Astrocyte (in vitro differentiated cells and primary cell): Measurements from ENCODE around the gene UPF3A. TPM values are rescaled to one million over a fixed set of nuclear protein-coding genes. Genes with fewer than 3 reads are reported as not detected.
A peak's percentile ranks its signal among the peaks of the same experiment; 100 is the strongest.

Experiments used
- DNase-seq: peaks from one replicate; pipeline ENCODE4 v3.0.0-alpha.2; 2010; ENCODE audit warnings: low read depth
- FAIRE-seq: peaks from 2 replicates; lab custom pipeline; 2011; peaks lifted over from hg19 to GRCh38; lab: Jason Lieb, UNC
- H2AFZ ChIP-seq: 2 replicates; pipeline ENCODE4 v1.6.0; 2012; ENCODE audit warnings: low read depth, low read length, inconsistent platforms
- H3K27ac ChIP-seq: 2 replicates; pipeline ENCODE4 v1.5.1; 2011; ENCODE audit warnings: low read depth, low read length, inconsistent platforms
- H3K27me3 ChIP-seq: 2 replicates; pipeline ENCODE4 v1.6.0; 2011; ENCODE audit warnings: low read length, inconsistent platforms; ENCODE audit not compliant: insufficient read depth
- H3K36me3 ChIP-seq: 2 replicates; pipeline ENCODE4 v1.5.1; 2011; ENCODE audit warnings: low read length, inconsistent platforms; ENCODE audit not compliant: insufficient read depth
- H3K4me1 ChIP-seq: 2 replicates; pipeline ENCODE4 v1.5.1; 2011; ENCODE audit warnings: low read length, inconsistent platforms; ENCODE audit not compliant: insufficient read depth
- H3K4me2 ChIP-seq: 2 replicates; pipeline ENCODE4 v1.6.0; 2012; ENCODE audit warnings: low read length, inconsistent platforms
- H3K4me3 ChIP-seq: 2 replicates; pipeline ENCODE4 v1.5.1; 2011; ENCODE audit warnings: low read depth, mild to moderate bottlenecking, low read length, inconsistent platforms; ENCODE audit not compliant: insufficient read depth
- H3K79me2 ChIP-seq: 2 replicates; pipeline ENCODE4 v1.6.0; 2012; ENCODE audit warnings: mild to moderate bottlenecking, low read length, inconsistent platforms; ENCODE audit not compliant: insufficient read depth
- H3K9ac ChIP-seq: 2 replicates; pipeline ENCODE4 v1.6.0; 2012; ENCODE audit warnings: mild to moderate bottlenecking, low read length, inconsistent platforms
- H3K9me3 ChIP-seq: 2 replicates; pipeline ENCODE4 v1.5.1; 2012; ENCODE audit warnings: low read depth, mild to moderate bottlenecking, low read length, inconsistent platforms; ENCODE audit not compliant: insufficient read depth
- H4K20me1 ChIP-seq: 2 replicates; pipeline ENCODE4 v1.6.0; 2012; ENCODE audit warnings: low read length, inconsistent platforms; ENCODE audit not compliant: insufficient read depth
- H3K27ac Mint-ChIP-seq: one replicate; pipeline ENCODE4 v1.8.0; 2021; ENCODE audit warnings: mild to moderate bottlenecking, mixed read lengths; ENCODE audit not compliant: unreplicated experiment
- H3K27me3 Mint-ChIP-seq: one replicate; pipeline ENCODE4 v1.8.0; 2021; ENCODE audit warnings: low read depth, mixed read lengths; ENCODE audit not compliant: unreplicated experiment
- H3K36me3 Mint-ChIP-seq: one replicate; pipeline ENCODE4 v1.8.0; 2021; ENCODE audit warnings: low read depth, mixed read lengths; ENCODE audit not compliant: unreplicated experiment
- H3K4me1 Mint-ChIP-seq: one replicate; pipeline ENCODE4 v1.8.0; 2021; ENCODE audit warnings: low read depth, mixed read lengths; ENCODE audit not compliant: unreplicated experiment
- H3K4me3 Mint-ChIP-seq: one replicate; pipeline ENCODE4 v1.8.0; 2021; ENCODE audit warnings: mild to moderate bottlenecking, moderate library complexity, mixed read lengths; ENCODE audit not compliant: unreplicated experiment
- H3K9me3 Mint-ChIP-seq: one replicate; pipeline ENCODE4 v1.8.0; 2021; ENCODE audit warnings: mild to moderate bottlenecking, mixed read lengths; ENCODE audit not compliant: unreplicated experiment
- EZH2 ChIP-seq: IDR thresholded peaks from 2 replicates; pipeline ENCODE4 v1.6.1; 2012; ENCODE audit warnings: mild to moderate bottlenecking, low read length, inconsistent platforms; ENCODE audit not compliant: insufficient read depth
- total RNA-seq: library from RNA; stranded (reverse); gene quantifications from 2 replicates; pipeline ENCODE4 v1.2.1, GENCODE V29; 2021
- TF ChIP-seq, protein P1 (sequence below): IDR thresholded peaks from 2 replicates; pipeline ENCODE4 v1.5.1; 2011; ENCODE audit warnings: low read depth, mild to moderate bottlenecking, inconsistent platforms, low read length, moderate library complexity; ENCODE audit not compliant: insufficient read depth

UPF3A gene
- total RNA-seq, 1 donor from 2014 or later = 44.8 TPM

DNA sequence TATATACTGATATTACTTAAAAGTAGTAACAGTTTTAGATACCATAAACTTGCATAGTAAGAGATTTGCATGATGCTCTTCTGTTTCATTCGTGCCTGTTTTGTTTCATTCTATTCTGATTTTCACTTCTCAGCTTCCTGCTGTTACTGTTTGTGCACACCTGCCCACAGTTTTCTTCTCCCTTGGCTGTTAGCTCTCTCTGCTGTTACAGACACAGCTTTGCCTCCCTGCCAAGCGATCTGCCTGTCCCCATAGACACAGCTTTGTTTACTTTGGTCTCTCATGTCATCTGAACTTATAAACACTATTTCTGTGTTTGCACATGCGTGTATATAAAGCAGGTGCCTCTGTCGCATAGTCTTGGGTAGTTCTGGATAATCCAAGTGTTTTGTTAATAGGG is 21.4 kb upstream of the UPF3A start:
- FAIRE-seq = no peak
- H3K36me3 ChIP-seq = peaks cover 59% of the 10 kb centered on the region
- H3K27me3 ChIP-seq = no peaks in the 10 kb centered on the region
- no peak overlapping the region for H2AFZ ChIP-seq
- no peaks in the 10 kb centered on the region for H3K9me3 ChIP-seq
- Mint-ChIP-seq H3K9me3 (no peaks in the 10 kb centered on the region), H3K27ac (no peak overlapping the region), H3K4me1 (peaks cover 28% of the 10 kb centered on the region), H3K36me3 (peaks cover 27% of the 10 kb centered on the region), H3K27me3 (no peaks in the 10 kb centered on the region), H3K4me3 (no peak overlapping the region)
- no peak overlapping the region for H3K9ac ChIP-seq
- no peak overlapping the region for H3K4me3 ChIP-seq
- H3K27ac ChIP-seq = no peak overlapping the region
- no peak overlapping the region for H3K4me2 ChIP-seq
- no peak for DNase-seq
- no peak for TF ChIP-seq EZH2
- TF ChIP-seq, protein P1, sequence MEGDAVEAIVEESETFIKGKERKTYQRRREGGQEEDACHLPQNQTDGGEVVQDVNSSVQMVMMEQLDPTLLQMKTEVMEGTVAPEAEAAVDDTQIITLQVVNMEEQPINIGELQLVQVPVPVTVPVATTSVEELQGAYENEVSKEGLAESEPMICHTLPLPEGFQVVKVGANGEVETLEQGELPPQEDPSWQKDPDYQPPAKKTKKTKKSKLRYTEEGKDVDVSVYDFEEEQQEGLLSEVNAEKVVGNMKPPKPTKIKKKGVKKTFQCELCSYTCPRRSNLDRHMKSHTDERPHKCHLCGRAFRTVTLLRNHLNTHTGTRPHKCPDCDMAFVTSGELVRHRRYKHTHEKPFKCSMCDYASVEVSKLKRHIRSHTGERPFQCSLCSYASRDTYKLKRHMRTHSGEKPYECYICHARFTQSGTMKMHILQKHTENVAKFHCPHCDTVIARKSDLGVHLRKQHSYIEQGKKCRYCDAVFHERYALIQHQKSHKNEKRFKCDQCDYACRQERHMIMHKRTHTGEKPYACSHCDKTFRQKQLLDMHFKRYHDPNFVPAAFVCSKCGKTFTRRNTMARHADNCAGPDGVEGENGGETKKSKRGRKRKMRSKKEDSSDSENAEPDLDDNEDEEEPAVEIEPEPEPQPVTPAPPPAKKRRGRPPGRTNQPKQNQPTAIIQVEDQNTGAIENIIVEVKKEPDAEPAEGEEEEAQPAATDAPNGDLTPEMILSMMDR = no peak
- no peaks in the 10 kb centered on the region for H3K79me2 ChIP-seq
- peaks cover 16% of the 10 kb centered on the region for H3K4me1 ChIP-seq
- H4K20me1 ChIP-seq = no peaks in the 10 kb centered on the region

DNA sequence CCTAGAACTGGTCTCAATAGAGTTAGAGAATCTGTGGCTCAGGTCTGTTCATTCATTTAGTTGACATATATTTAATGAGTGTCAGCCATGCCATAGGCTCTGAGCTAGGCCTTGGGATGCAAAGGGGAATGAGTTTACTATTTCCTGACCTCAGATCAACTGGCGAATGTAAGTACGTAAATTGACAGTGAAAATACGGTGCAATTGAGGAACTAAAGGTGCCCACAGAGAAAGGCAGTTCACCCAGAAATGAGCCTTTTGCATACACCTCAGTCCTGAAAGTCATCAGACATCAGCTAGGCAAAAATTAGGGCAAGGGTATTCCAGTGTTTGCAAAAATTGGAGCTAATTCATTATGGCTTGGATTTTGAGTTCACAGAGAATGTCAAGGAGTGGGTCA is 20.6 kb upstream of the UPF3A start:
- TF ChIP-seq EZH2 = no peak
- TF ChIP-seq, protein P1 = no peak
- Histone ChIP-seq H3K9me3 (no peaks in the 10 kb centered on the region), H3K36me3 (peaks cover 53% of the 10 kb centered on the region), H2AFZ (no peak overlapping the region), H4K20me1 (no peaks in the 10 kb centered on the region), H3K4me3 (no peak overlapping the region), H3K4me2 (no peak overlapping the region), H3K4me1 (peaks cover 23% of the 10 kb centered on the region), H3K9ac (no peak overlapping the region), H3K27me3 (no peaks in the 10 kb centered on the region), H3K27ac (no peak overlapping the region), H3K79me2 (no peaks in the 10 kb centered on the region)
- DNase-seq (no peak), FAIRE-seq (no peak)
- Mint-ChIP-seq H3K4me1 (peaks cover 31% of the 10 kb centered on the region), H3K27me3 (no peaks in the 10 kb centered on the region), H3K36me3 (peaks cover 24% of the 10 kb centered on the region), H3K4me3 (no peak overlapping the region), H3K27ac (peak overlapping the region; percentile 48), H3K9me3 (no peaks in the 10 kb centered on the region)

GRCh38 chr13:114261328-114261965 is 20.0 kb upstream of the UPF3A start:
- DNase-seq (no peak), FAIRE-seq (no peak)
- no peaks in the 10 kb centered on the region for H3K27me3 Mint-ChIP-seq
- H3K4me1 Mint-ChIP-seq = peaks cover 31% of the 10 kb centered on the region
- Histone ChIP-seq H3K9ac (no peak overlapping the region), H4K20me1 (no peaks in the 10 kb centered on the region), H3K4me1 (peaks cover 29% of the 10 kb centered on the region), H3K79me2 (no peaks in the 10 kb centered on the region), H2AFZ (no peak overlapping the region), H3K27ac (no peak overlapping the region), H3K27me3 (no peaks in the 10 kb centered on the region), H3K4me2 (no peak overlapping the region), H3K4me3 (no peak overlapping the region), H3K9me3 (no peaks in the 10 kb centered on the region), H3K36me3 (peaks cover 53% of the 10 kb centered on the region)
- H3K27ac Mint-ChIP-seq = no peak overlapping the region
- TF ChIP-seq, protein P1 = no peak
- no peak for TF ChIP-seq EZH2
- H3K4me3 Mint-ChIP-seq = no peak overlapping the region
- peaks cover 24% of the 10 kb centered on the region for H3K36me3 Mint-ChIP-seq
- no peaks in the 10 kb centered on the region for H3K9me3 Mint-ChIP-seq
